Activated T-cell treated with anti-CD3 and anti-CD28 coated beads, Interleukin-2, amount 50 U/mL, for 4 hours (primary cell): Measurements from ENCODE around the gene PLSCR1. TPM values are rescaled to one million over a fixed set of nuclear protein-coding genes. Genes with fewer than 3 reads are reported as not detected.

Experiments used
- ATAC-seq, 2 donors: fragments of 200-7000 bp; cut with Tn5 transposase; one replicate each; pipeline ENCODE4 v1.10.0; 2021
- DNase-seq: peaks from one replicate; pipeline ENCODE4 v3.0.0-alpha.2; 2020
- H3K27me3 Mint-ChIP-seq: one replicate; pipeline ENCODE4 v1.8.0; 2021; ENCODE audit warnings: low read depth, mixed read lengths
- H3K36me3 Mint-ChIP-seq: one replicate; pipeline ENCODE4 v1.8.0; 2022; ENCODE audit warnings: mixed read lengths; ENCODE audit not compliant: insufficient read depth
- H3K4me1 Mint-ChIP-seq: one replicate; pipeline ENCODE4 v1.8.0; 2021; ENCODE audit warnings: low read depth, mixed read lengths
- H3K4me3 Mint-ChIP-seq: one replicate; pipeline ENCODE4 v1.8.0; 2021; ENCODE audit warnings: mild to moderate bottlenecking, moderate library complexity, mixed read lengths
- H3K9me3 Mint-ChIP-seq: one replicate; pipeline ENCODE4 v1.8.0; 2021; ENCODE audit warnings: mixed read lengths
- total RNA-seq, 3 donors: library from RNA; stranded (reverse); gene quantifications; one replicate each; pipeline ENCODE4 v1.2.1, GENCODE V29; 2021

The PLSCR1 gene
- total RNA-seq, 3 donors from 2014 or later = 22.4 to 28.7 (median 27.7) TPM

GRCh38 chr3:146466604-146467003 is 77.8 kb downstream of the PLSCR1 start:
- Mint-ChIP-seq H3K27me3 (no peaks in the 10 kb centered on the region), H3K9me3 (no peaks in the 10 kb centered on the region), H3K4me3 (no peak overlapping the region), H3K4me1 (peaks cover 2% of the 10 kb centered on the region), H3K36me3 (no peaks in the 10 kb centered on the region)
- DNase-seq = no peak
- no peak for ATAC-seq

GRCh38 chr3:146465693-146466465 is 78.5 kb downstream of the PLSCR1 start:
- H3K36me3 Mint-ChIP-seq = no peaks in the 10 kb centered on the region
- ATAC-seq = no peak
- peaks cover 2% of the 10 kb centered on the region for H3K4me1 Mint-ChIP-seq
- no peak overlapping the region for H3K4me3 Mint-ChIP-seq
- no peaks in the 10 kb centered on the region for H3K9me3 Mint-ChIP-seq
- H3K27me3 Mint-ChIP-seq = no peaks in the 10 kb centered on the region
- no peak for DNase-seq

Other genes with a start within 250 kb of the PLSCR1 start
- gene PLSCR2, start 75.0 kb downstream of the PLSCR1 start, total RNA-seq = under 1 TPM in 1 of 3 donors, not detected in 2; 0.26 TPM
- gene PLSCR5, start 60.7 kb upstream of the PLSCR1 start, total RNA-seq = not detected